SK-N-SH (cell line): ENCODE results near the gene TSSC4. TPM values are rescaled to one million over a fixed set of nuclear protein-coding genes. Genes with fewer than 3 reads are reported as not detected.

Experiments used
- CTCF ChIA-PET: fragments of 300-600, 350-600 bp; formaldehyde crosslinking; extraction: SDS; loops from one replicate; lab custom pipeline; 2021; lab: Yijun Ruan, JAX
- POLR2A ChIA-PET: fragments of 350-600 bp; sonication (Branson Sonifier 250); formaldehyde crosslinking; extraction: SDS; loops from one replicate; lab custom pipeline; 2020; ENCODE audit warnings: antibody characterized with exemption, inconsistent platforms; lab: Yijun Ruan, JAX
- DNase-seq: peaks from one replicate; pipeline ENCODE4 v3.0.0; 2012
- H2AFZ ChIP-seq: fragments of 200-600 bp; sonication (generic); 2 replicates; pipeline ENCODE4 v1.8.1; 2016; ENCODE audit warnings: antibody characterized with exemption, mild to moderate bottlenecking, low read depth
- H3F3A ChIP-seq: fragments of 200-600 bp; sonication (generic); replicated peaks from 2 replicates; pipeline ENCODE3; 2016; ENCODE audit warnings: antibody characterized with exemption, mild to moderate bottlenecking; ENCODE audit not compliant: insufficient read depth
- H3K27ac ChIP-seq, 2 experiments: fragments of 200-500 bp in 1 of 2; fragments of 200-600 bp in 1 of 2; sonication (Bioruptor generic) in 1 of 2; sonication (generic), shearing (Covaris generic) in 1 of 2; 2 replicates each; pipeline versions ENCODE4 v1.5.1 to v1.6.1; 2014 to 2016; ENCODE audit warnings: low read depth in 2 of 2, inconsistent platforms in 1 of 2, low read length in 1 of 2, mild to moderate bottlenecking in 1 of 2, mixed read lengths in 1 of 2
- H3K27me3 ChIP-seq: fragments of 200-600 bp; sonication (generic), shearing (Covaris generic); 2 replicates; pipeline ENCODE4 v1.6.1; 2016; ENCODE audit warnings: mixed run types; ENCODE audit not compliant: insufficient read depth
- H3K36me3 ChIP-seq, 2 experiments: fragments of 200-500 bp in 1 of 2; fragments of 200-600 bp in 1 of 2; sonication (Bioruptor generic) in 1 of 2; sonication (generic) in 1 of 2; replicated peaks in 1 of 2; 2 replicates each; pipeline versions ENCODE3 to v1.5.1; 2014 to 2016; ENCODE audit warnings: low read length in 1 of 2, mild to moderate bottlenecking in 1 of 2; ENCODE audit not compliant: insufficient read depth in 2 of 2, control insufficient read depth in 1 of 2
- H3K4me1 ChIP-seq, 2 experiments: fragments of 200-500 bp in 1 of 2; fragments of 200-600 bp in 1 of 2; sonication (Bioruptor generic) in 1 of 2; sonication (generic), shearing (Covaris generic) in 1 of 2; 2 replicates each; pipeline versions ENCODE4 v1.5.1 to v1.6.1; 2014 to 2016; ENCODE audit warnings: low read depth in 1 of 2, low read length in 1 of 2, mixed run types in 1 of 2; ENCODE audit not compliant: insufficient read depth in 2 of 2, control insufficient read depth in 1 of 2
- H3K4me2 ChIP-seq: fragments of 200-600 bp; sonication (generic), shearing (Covaris generic); 2 replicates; pipeline ENCODE4 v1.6.1; 2017; ENCODE audit warnings: mixed run types
- H3K4me3 ChIP-seq, 2 experiments: fragments of 200-500 bp in 1 of 2; fragments of 200-600 bp in 1 of 2; sonication (Bioruptor generic) in 1 of 2; sonication (generic), shearing (Covaris generic) in 1 of 2; 2 replicates each; pipeline versions ENCODE4 v1.5.1 to v1.8.1; 2014 to 2016; ENCODE audit warnings: low read depth in 2 of 2, inconsistent platforms in 1 of 2, low read length in 1 of 2, mild to moderate bottlenecking in 1 of 2, mixed read lengths in 1 of 2, moderate library complexity in 1 of 2
- H3K79me2 ChIP-seq: fragments of 200-600 bp; sonication (generic); 2 replicates; pipeline ENCODE4 v1.8.1; 2017; ENCODE audit warnings: mild to moderate bottlenecking; ENCODE audit not compliant: insufficient read depth
- H3K9ac ChIP-seq: fragments of 200-600 bp; sonication (generic); 2 replicates; pipeline ENCODE4 v1.6.1; 2017; ENCODE audit warnings: mixed run types
- H3K9me2 ChIP-seq: fragments of 200-600 bp; sonication (generic); 2 replicates; pipeline ENCODE4 v1.6.1; 2017; ENCODE audit warnings: mixed run types
- H3K9me3 ChIP-seq: fragments of 200-600 bp; sonication (generic); 2 replicates; pipeline ENCODE4 v1.6.1; 2017; ENCODE audit warnings: mixed run types, mild to moderate bottlenecking, moderate library complexity
- H4K20me1 ChIP-seq: fragments of 200-600 bp; sonication (generic); 2 replicates; pipeline ENCODE4 v1.6.1; 2017; ENCODE audit warnings: mild to moderate bottlenecking, mixed run types; ENCODE audit not compliant: insufficient read depth
- CHD2 ChIP-seq: fragments of 150-350 bp; IDR thresholded peaks from 2 replicates; pipeline ENCODE4 v1.6.1; 2018; ENCODE audit warnings: low read length; ENCODE audit not compliant: partially characterized antibody
- ELF1 ChIP-seq: IDR thresholded peaks from 2 replicates; pipeline ENCODE4 v1.4.0; 2012
- EZH2phosphoT487 ChIP-seq: fragments of 200-600 bp; sonication (generic); IDR thresholded peaks from 2 replicates; pipeline ENCODE4 v1.6.1; 2017; ENCODE audit warnings: low read depth, mixed run types, mild to moderate bottlenecking, antibody characterized with exemption, moderate library complexity, borderline replicate concordance
- FOSL2 ChIP-seq: IDR thresholded peaks from 2 replicates; pipeline ENCODE4 v1.4.0; 2012; ENCODE audit warnings: low read depth, mild to moderate bottlenecking, moderate library complexity, borderline replicate concordance
- FOXM1 ChIP-seq: IDR thresholded peaks from 2 replicates; pipeline ENCODE4 v1.4.0; 2012; ENCODE audit warnings: low read depth, mild to moderate bottlenecking
- IRF3 ChIP-seq: fragments of 150-350 bp; IDR thresholded peaks from 2 replicates; pipeline ENCODE4 v1.6.1; 2016; ENCODE audit warnings: mild to moderate bottlenecking, low read depth, low read length
- POLR2AphosphoS5 ChIP-seq: IDR thresholded peaks from 2 replicates; pipeline ENCODE4 v1.6.1; 2012; ENCODE audit warnings: low read depth, low read length
- RCOR1 ChIP-seq: fragments of 150-350 bp; IDR thresholded peaks from 2 replicates; pipeline ENCODE4 v1.6.1; 2017; ENCODE audit warnings: antibody characterized with exemption, low read length
- REST ChIP-seq: IDR thresholded peaks from 2 replicates; pipeline ENCODE4 v1.6.1; 2012; ENCODE audit warnings: mild to moderate bottlenecking, low read depth, low read length, moderate library complexity
- ZBTB33 ChIP-seq: IDR thresholded peaks from 2 replicates; pipeline ENCODE4 v1.4.0; 2012; ENCODE audit warnings: low read depth, borderline replicate concordance
- WGBS: methylation state at CpG from one replicate; pipeline ENCODE4 v1.1.6; 2017; ENCODE audit warnings: low lambda C conversion rate; 5-methylcytosine and 5-hydroxymethylcytosine counted together
- polyA plus RNA-seq, 3 experiments: library from polyadenylated mRNA; depleted of rRNA; stranded (reverse); fragments of >200 nt; gene quantifications; 2 replicates each; pipeline ENCODE4 v1.2.3, GENCODE V29; 2012

TSSC4 gene
- polyA plus RNA-seq, 1 of the 3 experiments (the other 2 are of a cell fraction) = 45.1 TPM

GRCh38 chr11:2369320-2369719 lies 31.2 kb upstream of the TSSC4 start (continued):
- no peak for TF ChIP-seq REST
- no peak for TF ChIP-seq CHD2
- no peak for TF ChIP-seq ELF1
- TF ChIP-seq, all 33 proteins: peak for 0

- Histone ChIP-seq H3F3A (no peaks in the 10 kb centered on the region), H3K9me2 (no peaks in the 10 kb centered on the region), H3K36me3 (no peaks in the 10 kb centered on the region), H3K27ac (no peak overlapping the region), H2AFZ (no peak overlapping the region), H3K79me2 (no peaks in the 10 kb centered on the region), H3K9me3 (no peaks in the 10 kb centered on the region), H3K9ac (no peak overlapping the region), H3K4me3 (no peak overlapping the region), H3K27me3 (no peaks in the 10 kb centered on the region), H4K20me1 (no peaks in the 10 kb centered on the region), H3K4me1 (peaks cover 0 to 6% of the 10 kb centered on the region in 2 experiments; a peak in 1 of 4 replicates), H3K4me2 (no peak overlapping the region)
- no peak for DNase-seq
- ChIA-PET POLR2A (no interaction called here), CTCF (no interaction called here)
- TF ChIP-seq ZBTB33 = no peak
- TF ChIP-seq FOXM1 = no peak
- no peak for TF ChIP-seq FOSL2
- no peak for TF ChIP-seq CHD2
- 100% methylated on average over 4 of the region's 9 CpGs for WGBS
Observed at GRCh38 chr11:2369896-2370295, 30.7 kb upstream of the TSSC4 start.

GRCh38 chr11:2374456-2375201 lies 25.9 kb upstream of the TSSC4 start:
- ChIA-PET CTCF (interaction anchor here (1.9 to 3.9 kb wide), 2 partner anchors 13 to 45 kb away, joined by 8 to 20 read pairs; no protein-coding TSS in a partner anchor), POLR2A (no interaction called here)
- H3K9me2 ChIP-seq = no peaks in the 10 kb centered on the region
- no peak overlapping the region for H3K4me2 ChIP-seq
- H3K4me1 ChIP-seq = peaks cover 0 to 13% of the 10 kb centered on the region in 2 experiments; a peak in 1 of 4 replicates
- H3K4me3 ChIP-seq = no peak overlapping the region
- H3K27ac ChIP-seq = no peak overlapping the region
- H4K20me1 ChIP-seq = peaks cover 16% of the 10 kb centered on the region
- H3K9me3 ChIP-seq = no peaks in the 10 kb centered on the region
- H3K27me3 ChIP-seq = no peaks in the 10 kb centered on the region
- 94% methylated on average over 9 of the region's 15 CpGs for WGBS
- DNase-seq = no peak
- H2AFZ ChIP-seq = no peak overlapping the region
- H3K9ac ChIP-seq = no peak overlapping the region
- no peaks in the 10 kb centered on the region for H3F3A ChIP-seq
- peaks cover 21% of the 10 kb centered on the region for H3K79me2 ChIP-seq
- no peaks in the 10 kb centered on the region for H3K36me3 ChIP-seq
- TF ChIP-seq RCOR1 = no peak
- TF ChIP-seq EZH2phosphoT487 = no peak
- TF ChIP-seq IRF3 = no peak
- no peak for TF ChIP-seq POLR2AphosphoS5
